Fibroblast of the aortic adventitia (primary cell): ENCODE data around the gene C2CD2. TPM values are rescaled to one million over a fixed set of nuclear protein-coding genes. Genes with fewer than 3 reads are reported as not detected.

Experiments used
- DNase-seq: peaks from one replicate; pipeline ENCODE4 v3.0.0-alpha.2; 2010; ENCODE audit warnings: low read depth
- H3K4me3 ChIP-seq: 2 replicates; pipeline ENCODE4 v1.5.1; 2011; ENCODE audit warnings: low read depth, mild to moderate bottlenecking, control low read depth, low read length, moderate library complexity
- CTCF ChIP-seq: IDR thresholded peaks from 2 replicates; pipeline ENCODE4 v1.5.1; 2011; ENCODE audit warnings: mild to moderate bottlenecking, low read length, control low read depth, inconsistent platforms; ENCODE audit not compliant: insufficient read depth
- small RNA-seq: library from RNA; depleted of rRNA; stranded (forward); fragments of <200 nt; gene quantifications from one replicate; pipeline ENCODE3, GENCODE V24; 2012
- total RNA-seq: library from RNA; depleted of rRNA; stranded (reverse); fragments of >200 nt; gene quantifications from 2 replicates; pipeline ENCODE4 v1.2.3, GENCODE V29; 2012; ENCODE audit warnings: low replicate concordance

C2CD2 gene
- total RNA-seq, 1 donor, result 20.2 TPM

DNA sequence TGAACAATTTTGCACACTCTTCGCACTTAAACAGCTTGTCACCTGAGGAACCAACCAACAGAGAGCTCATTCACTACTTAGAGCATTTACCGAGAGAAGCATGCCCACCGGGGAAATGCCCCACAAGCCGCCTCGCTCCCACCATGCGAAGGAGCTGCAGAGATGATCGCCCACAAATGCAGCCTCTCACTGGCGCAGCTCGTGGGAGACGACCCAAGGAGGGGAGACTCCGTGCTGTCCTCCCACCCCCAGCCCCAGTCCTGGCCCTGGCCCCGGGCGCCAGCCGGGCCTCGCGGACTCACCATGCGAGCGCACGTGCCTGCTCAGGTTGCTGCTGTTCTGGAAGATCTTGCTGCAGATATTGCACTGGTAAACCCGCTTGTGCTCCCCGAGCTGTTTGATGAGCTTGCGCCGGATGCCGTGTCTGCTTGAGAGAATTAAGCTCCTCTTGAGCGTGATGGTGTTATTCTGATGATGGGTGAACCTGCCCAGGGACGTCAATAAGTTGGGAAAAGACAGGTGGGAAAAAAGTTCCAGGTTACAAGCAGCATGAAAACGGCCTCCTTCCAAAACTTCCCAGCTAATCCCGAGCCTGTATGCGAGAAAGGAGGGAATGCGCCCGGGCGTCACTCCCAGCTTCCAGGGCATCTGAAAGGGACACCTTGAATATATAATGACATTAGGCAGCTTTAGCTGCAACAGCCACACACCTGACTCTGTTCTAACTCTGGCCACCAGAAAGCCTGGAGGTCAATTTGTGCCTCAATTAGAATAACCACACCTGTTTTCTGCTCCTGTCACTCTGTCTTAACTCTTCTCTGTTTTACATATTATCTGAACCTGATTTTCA, 117.4 kb downstream of the C2CD2 start:
- H3K4me3 ChIP-seq, result no peak overlapping the region
- TF ChIP-seq CTCF, result no peak
- DNase-seq, result no peak

DNA sequence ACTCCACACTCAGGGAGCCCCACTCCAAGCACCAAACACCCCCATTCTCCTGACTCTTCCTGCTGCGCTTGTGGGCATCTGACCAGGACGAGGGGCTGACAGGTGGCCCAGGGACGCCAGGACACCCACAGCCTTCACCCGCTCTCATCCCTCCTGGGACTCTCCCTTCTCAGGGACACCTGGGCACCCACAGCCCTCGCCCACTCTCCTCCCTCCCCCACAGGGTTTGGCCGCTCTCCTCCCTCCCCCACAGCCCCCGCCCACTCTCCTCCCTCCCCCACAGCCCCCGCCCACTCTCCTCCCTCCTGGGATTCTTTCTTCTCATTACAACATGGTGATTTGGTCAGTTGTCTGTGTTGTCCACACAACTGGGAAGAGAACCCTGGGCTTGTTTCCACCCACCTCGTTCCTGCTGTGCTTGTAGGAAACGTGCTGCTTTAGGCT, 118.1 kb downstream of the C2CD2 start:
- no peak for DNase-seq
- H3K4me3 ChIP-seq, result no peak overlapping the region
- TF ChIP-seq CTCF, result no peak

Small RNAs within 50 kb of the gene (small RNA-seq; reads per million reads assigned to genes)
- gene RF00334, result not detected

Other genes with a start within 250 kb of the C2CD2 start
- 0.45 TPM in 1 of 2 replicates, not detected in the other for gene RIPK4, start 187.0 kb downstream of the C2CD2 start, total RNA-seq
- 1.8 and 4.7 TPM in 2 replicates for gene PRDM15, start 74.7 kb downstream of the C2CD2 start, total RNA-seq
- gene ZBTB21, start 56.3 kb upstream of the C2CD2 start, total RNA-seq, result 4.4 and 15.4 TPM in 2 replicates
- gene UMODL1, start 117.3 kb upstream of the C2CD2 start, total RNA-seq, result not detected in 2 replicates